ENCODE results near the gene S100A12. TPM values are rescaled to one million over a fixed set of nuclear protein-coding genes. Genes with fewer than 3 reads are reported as not detected.

Gene S100A12
- total RNA-seq (ENCODE audit: low replicate concordance), result not detected in 2 replicates

DNA sequence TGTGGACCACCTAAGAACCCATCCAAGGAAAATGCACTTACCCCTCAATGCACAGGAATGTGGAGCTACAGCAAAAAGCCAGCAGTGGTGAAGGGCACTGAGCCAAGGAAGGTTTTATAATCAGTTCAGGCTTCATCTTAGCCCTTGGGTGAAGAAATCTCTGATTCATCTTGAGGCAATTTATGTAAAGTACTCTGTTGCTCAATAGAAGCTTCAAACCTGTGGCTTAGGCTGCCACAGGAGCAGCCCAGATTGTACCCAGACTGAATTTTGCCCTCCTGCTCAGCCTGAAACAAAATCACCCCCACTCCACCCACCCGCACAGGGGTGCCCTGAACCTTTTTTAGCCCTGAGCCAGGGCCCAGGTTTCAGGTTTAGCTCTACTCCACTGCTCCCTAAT is at the start of gene S100A12:
Gene S100A12, minus strand, starts transcription at position 111 of the 400 bp plus-strand sequence. CDS start 1,029 bp downstream, outside the sequence.

GRCh38 chr1:153415850-153416570 is 40.6 kb upstream of the S100A12 start, which contains the start of gene S100A7A:
TSS of gene S100A7A (plus strand) at chr1:153416520. CDS start at chr1:153418083, 1,563 bp downstream.

GRCh38 chr1:153390938-153391710 is 15.7 kb upstream of the S100A12 start, which contains the start of gene S100A8:
TSS of gene S100A8 (minus strand) at chr1:153391073. CDS start at chr1:153390535, 538 bp downstream.

GRCh38 chr1:153357853-153358690 is 17.3 kb downstream of the S100A12 start, which contains the start of gene S100A9:
TSS of gene S100A9 (plus strand) at chr1:153357854. CDS start at chr1:153358284, 430 bp downstream.

DNA sequence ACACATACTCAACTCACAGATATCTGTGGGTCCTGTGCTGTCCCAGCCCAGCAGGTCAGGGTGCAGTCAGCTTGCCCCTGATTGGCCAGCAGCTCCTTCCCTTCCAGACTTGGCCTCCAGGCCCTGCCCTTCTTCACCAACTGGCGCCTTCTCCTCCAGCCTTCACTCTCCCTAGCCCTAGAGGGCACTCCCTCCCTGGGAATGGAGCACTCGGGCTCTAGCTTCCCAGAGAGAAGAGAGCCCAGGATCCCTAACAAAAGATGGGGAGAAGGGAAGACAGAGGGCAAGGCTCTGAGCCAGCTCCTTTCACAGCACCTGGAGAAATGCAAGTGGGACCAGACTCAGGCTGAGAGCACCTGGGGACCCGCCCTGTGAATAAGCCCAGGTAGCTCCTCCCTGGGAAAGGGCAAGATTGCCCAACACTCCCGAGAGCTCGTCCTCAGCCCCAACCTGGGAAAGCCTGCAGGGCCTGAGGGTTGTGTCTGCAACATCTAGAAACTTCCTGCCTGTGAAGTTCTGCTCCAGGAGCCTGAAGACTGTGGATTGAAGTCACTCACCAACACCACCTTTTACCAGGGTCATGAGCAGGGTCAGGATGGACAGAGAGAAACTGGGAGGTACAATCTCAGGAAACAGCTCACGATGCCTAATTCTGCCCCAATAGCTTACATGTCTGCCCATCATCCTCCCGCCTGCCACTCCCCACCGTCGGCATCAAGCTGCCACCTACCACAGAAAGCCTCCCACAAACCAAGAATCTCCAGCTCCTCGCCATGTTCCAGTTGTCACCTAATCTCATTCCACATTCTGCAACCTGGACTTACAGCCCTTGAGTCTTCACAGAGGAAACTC is 26.7 kb downstream of the S100A12 start, which contains the start of gene PGLYRP4:
Gene PGLYRP4, minus strand, starts transcription at position 331 of the 852 bp plus-strand sequence. CDS start 909 bp downstream, outside the sequence.

Other genes starting within 250 kb of the S100A12 start
- not detected in 2 replicates for gene SPRR2G, start 224.7 kb downstream of the S100A12 start, total RNA-seq (ENCODE audit: low replicate concordance)
- not detected in 2 replicates for gene LELP1, start 172.2 kb downstream of the S100A12 start, total RNA-seq (ENCODE audit: low replicate concordance)
- gene PRR9, start 158.0 kb downstream of the S100A12 start, total RNA-seq (ENCODE audit: low replicate concordance), result not detected in 2 replicates
- gene LORICRIN, start 115.9 kb downstream of the S100A12 start, total RNA-seq (ENCODE audit: low replicate concordance), result not detected in 2 replicates
- not detected in 2 replicates for gene PGLYRP3, start 62.7 kb downstream of the S100A12 start, total RNA-seq (ENCODE audit: low replicate concordance)
- gene PGLYRP4, start 26.8 kb downstream of the S100A12 start, total RNA-seq (ENCODE audit: low replicate concordance), result not detected in 2 replicates
- not detected in 2 replicates for gene S100A9, start 17.8 kb downstream of the S100A12 start, total RNA-seq (ENCODE audit: low replicate concordance)
- not detected in 2 replicates for gene S100A8, start 15.5 kb upstream of the S100A12 start, total RNA-seq (ENCODE audit: low replicate concordance)
- gene S100A7A, start 40.9 kb upstream of the S100A12 start, total RNA-seq (ENCODE audit: low replicate concordance), result not detected in 2 replicates
- not detected in 2 replicates for gene S100A7, start 85.0 kb upstream of the S100A12 start, total RNA-seq (ENCODE audit: low replicate concordance)
- gene S100A6, start 160.4 kb upstream of the S100A12 start, total RNA-seq (ENCODE audit: low replicate concordance), result 1,802 and 2,597 TPM in 2 replicates
- gene S100A5, start 165.3 kb upstream of the S100A12 start, total RNA-seq (ENCODE audit: low replicate concordance), result not detected in 2 replicates
- gene S100A4, start 170.2 kb upstream of the S100A12 start, total RNA-seq (ENCODE audit: low replicate concordance), result 109 and 280 TPM in 2 replicates
- 5.0 and 7.3 TPM in 2 replicates for gene S100A3, start 173.6 kb upstream of the S100A12 start, total RNA-seq (ENCODE audit: low replicate concordance)
- 1.1 and 3.5 TPM in 2 replicates for gene S100A2, start 190.2 kb upstream of the S100A12 start, total RNA-seq (ENCODE audit: low replicate concordance)
- gene S100A16, start 237.5 kb upstream of the S100A12 start, total RNA-seq (ENCODE audit: low replicate concordance), result 98.3 and 375 TPM in 2 replicates
- 0.12 and 0.30 TPM in 2 replicates for gene S100A14, start 240.7 kb upstream of the S100A12 start, total RNA-seq (ENCODE audit: low replicate concordance)